MM.1S (cell line): Measurements from ENCODE around the gene ERVMER34-1.

Source experiments
- EZH2phosphoT487 ChIP-seq: fragments of 300-600 bp; sonication (generic); IDR thresholded peaks from 2 replicates; pipeline ENCODE4 v1.6.1; 2018; ENCODE audit warnings: antibody characterized with exemption, low read length
- TF ChIP-seq, protein P1 (sequence below): fragments of 300-600 bp; sonication (generic); IDR thresholded peaks from 2 replicates; pipeline ENCODE4 v1.5.1; 2016; ENCODE audit warnings: antibody characterized with exemption, low read length, mixed read lengths

DNA sequence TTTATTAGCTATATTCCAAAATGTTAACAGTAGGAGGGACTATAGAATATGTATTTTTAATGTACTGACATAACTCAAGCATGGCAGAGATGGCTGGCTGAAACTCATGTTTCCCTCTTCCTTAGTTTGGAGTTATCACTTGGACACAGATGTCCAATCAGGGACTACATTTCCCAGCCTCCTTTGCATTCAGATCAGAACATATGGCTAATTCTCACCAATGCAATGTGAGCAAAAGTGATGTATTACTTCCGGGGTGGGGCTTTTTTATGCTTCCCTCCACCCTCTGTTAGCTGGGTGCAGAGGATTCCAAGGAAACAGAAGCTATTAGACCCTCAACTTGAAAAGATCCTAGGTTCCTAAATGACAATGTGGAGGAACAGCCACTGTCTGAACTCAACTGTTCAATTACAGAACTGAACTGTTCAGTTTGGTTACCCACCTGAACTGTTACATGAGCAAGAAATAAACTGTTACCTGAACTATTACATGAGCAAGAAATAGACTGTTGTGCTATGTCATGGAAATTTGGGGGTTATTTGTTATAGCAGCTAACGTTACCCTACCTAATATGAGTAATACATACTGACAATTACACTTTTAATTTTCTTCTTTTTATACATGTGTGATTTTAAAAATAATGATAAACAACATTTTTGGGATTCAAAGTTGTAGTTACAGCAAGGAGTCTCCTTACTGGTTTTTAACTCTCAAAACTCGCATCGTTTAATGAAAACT lies 29.6 kb upstream of the ERVMER34-1 start:
- TF ChIP-seq, protein P1, sequence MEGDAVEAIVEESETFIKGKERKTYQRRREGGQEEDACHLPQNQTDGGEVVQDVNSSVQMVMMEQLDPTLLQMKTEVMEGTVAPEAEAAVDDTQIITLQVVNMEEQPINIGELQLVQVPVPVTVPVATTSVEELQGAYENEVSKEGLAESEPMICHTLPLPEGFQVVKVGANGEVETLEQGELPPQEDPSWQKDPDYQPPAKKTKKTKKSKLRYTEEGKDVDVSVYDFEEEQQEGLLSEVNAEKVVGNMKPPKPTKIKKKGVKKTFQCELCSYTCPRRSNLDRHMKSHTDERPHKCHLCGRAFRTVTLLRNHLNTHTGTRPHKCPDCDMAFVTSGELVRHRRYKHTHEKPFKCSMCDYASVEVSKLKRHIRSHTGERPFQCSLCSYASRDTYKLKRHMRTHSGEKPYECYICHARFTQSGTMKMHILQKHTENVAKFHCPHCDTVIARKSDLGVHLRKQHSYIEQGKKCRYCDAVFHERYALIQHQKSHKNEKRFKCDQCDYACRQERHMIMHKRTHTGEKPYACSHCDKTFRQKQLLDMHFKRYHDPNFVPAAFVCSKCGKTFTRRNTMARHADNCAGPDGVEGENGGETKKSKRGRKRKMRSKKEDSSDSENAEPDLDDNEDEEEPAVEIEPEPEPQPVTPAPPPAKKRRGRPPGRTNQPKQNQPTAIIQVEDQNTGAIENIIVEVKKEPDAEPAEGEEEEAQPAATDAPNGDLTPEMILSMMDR: no peak
- no peak for TF ChIP-seq EZH2phosphoT487
